ENCODE data around the gene GHSR.

GHSR gene

GRCh38 chr3:172437713-172438112 lies 10.5 kb downstream of the GHSR start:
- no peak for DNase-seq

DNA sequence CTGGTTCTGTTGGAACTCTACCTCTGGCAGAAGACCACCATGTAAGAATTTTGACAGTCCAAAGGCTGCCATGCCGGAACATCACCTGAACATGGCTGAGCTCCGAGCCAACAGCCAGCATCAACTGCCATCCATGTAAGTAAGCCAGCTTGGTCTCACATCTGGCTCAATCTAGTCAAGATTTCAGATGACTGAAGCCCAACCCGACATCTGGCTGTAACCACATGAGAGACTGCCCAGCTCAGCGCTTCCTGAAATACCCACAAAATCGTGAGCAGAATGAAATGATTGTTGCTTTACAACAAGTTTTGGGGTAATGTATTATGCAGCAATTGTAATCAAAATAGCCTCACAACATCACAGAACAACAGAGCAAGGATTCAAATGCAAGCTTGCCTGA lies 32.9 kb downstream of the GHSR start:
- DNase-seq = no peak

DNA sequence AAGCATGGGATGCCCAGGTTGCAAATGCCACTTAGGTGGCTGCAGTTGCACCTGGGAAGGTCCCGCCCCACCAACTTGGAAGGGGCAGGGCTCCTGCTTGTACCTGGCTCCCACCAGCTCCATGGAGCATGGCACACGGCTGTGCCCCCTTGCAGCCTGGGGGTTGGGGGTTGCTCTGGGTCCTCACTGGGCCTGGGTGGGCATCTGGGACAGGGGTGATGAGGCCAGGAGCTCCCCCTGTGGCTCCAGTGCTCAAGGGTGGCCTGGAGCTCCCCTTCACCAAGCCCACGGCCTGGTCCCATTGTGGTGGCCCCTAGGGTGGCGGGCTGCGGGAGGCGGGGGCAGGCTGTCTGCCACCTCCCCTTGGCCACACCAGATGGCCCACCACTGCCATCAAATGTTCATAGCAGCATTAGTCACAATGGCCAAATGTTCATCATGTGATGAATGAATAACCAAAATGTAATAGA lies 36.7 kb downstream of the GHSR start:
- no peak for DNase-seq

GRCh38 chr3:172410702-172411477 lies 37.4 kb downstream of the GHSR start:
- no peak for DNase-seq

DNA sequence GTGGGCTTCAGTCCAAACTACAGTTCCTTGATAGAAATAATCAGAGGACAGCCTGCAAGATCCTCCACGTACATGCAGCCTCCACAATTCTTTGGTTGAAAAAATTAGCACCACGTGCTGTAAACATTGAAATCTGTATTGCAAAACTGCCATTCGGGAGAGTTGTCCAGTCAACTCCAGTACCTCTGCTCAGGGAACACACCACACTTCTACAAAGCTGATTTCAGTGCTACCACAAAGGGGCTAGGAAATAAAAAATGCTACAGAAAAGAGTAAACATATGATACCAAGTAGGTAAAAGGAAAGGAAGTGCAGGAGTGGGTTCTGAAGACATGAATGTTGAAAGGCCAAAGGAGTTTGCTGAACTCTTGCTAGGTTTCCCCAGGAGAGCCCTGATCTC lies 40.4 kb downstream of the GHSR start:
- no peak for DNase-seq

DNA sequence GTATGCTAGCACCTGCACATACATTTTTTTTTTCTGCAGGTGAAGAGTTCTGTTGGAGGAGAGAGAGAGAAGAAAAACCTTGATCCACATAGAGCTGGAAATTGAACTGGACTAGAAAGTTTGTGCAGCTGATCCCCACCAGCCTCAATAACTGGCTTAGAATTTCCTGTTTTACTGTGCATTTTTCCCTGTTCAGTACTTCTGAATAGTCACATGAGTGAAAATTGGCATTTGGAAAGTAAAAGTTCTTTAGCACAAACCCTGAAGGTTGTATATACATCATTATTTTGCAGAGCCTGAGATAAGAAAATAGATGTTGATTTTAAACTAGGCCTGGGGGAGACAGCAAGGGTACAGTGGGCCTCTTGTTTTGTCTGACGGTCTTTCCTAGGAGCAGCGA lies 42.3 kb downstream of the GHSR start:
- no peak for DNase-seq

GRCh38 chr3:172404237-172404962 lies 43.9 kb downstream of the GHSR start:
- no peak for DNase-seq

DNA sequence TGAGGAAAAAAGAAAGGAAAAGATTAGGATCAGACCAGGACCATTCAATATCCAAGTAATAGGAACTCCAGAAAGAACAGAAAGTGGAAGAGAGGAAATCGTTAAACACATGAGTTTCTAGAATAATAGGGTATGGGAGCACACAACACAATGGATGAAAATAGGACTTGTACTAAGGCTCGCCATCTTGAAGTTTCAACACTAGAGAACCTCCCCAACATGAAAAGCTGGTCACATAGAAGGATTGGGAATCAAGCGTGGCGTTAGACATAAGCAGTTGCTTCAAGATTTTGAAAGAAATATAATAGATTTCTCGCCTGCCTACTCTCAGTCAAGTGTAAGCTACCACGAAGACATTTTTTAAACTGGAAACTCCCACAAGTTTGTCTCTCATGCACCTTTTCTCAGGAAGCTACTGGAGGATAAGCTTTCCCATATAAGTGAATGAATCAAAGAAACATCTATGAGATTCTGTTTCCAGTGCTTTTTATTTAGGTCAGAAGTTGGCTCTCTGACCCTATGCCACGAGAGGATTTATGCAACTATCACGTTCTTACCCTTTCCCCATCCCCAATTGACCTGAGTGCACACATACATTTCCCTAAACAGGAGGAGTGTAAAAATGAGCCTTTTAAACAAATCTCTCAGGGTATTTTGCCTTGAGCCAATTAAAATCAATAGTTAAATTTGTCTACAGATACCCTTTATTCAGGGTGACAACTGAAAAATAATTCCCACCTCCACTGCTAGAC lies 45.2 kb downstream of the GHSR start:
- no peak for DNase-seq

- DNase-seq = no peak
These were observed 46.2 kb downstream of the GHSR start for GRCh38 chr3:172402090-172402489.

- DNase-seq = no peak
These were observed 49.8 kb downstream of the GHSR start for GRCh38 chr3:172398484-172398883.

- DNase-seq = no peak
These were observed 50.4 kb downstream of the GHSR start for GRCh38 chr3:172397716-172398405.

DNA sequence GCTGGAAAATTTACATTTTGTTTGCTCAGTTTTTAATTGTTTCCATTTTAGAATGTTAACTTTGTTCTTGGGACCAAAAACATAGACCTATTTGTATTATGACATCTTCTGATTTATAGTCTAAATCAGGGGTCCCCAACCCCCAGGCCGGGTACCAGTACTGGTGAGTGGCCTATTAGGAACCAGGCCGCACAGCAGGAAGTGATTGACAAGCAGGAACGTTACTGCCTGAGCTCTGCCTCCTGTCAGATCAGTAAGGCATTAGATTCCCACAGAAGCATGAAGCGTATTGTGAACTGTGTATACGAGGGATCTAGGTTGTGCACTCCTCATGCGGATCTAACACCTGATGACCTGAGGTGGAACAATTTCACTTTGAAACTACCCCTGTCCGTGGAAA lies 51.9 kb downstream of the GHSR start:
- DNase-seq = no peak

DNA sequence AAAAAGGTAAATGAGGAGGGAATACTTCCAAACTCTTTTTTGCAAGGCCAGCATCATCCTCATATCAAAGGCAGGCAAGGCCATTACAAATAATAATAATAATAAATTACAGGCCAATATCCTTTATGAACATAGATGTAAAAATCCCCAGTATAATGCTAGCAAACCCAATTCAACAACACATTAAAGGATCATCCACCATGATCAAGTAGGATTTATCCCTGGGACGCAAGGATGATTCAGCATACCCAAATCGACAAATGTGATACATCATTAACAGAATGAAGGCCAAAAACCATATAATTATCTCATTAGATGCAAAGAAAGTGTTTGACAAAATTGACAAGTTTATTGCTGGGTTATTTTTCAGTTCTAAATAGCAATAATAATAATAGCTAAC lies 53.6 kb downstream of the GHSR start:
- no peak for DNase-seq

Data from right kidney (tissue), 1 donor.